Amygdala (tissue), 56 donors: ENCODE measurements around the gene IFNK.

Source experiments
- DNase-seq, 56 donors: peaks; one replicate each; lab custom pipeline; 2025; lab: John Stamatoyannopoulos, UW

The IFNK gene

DNA sequence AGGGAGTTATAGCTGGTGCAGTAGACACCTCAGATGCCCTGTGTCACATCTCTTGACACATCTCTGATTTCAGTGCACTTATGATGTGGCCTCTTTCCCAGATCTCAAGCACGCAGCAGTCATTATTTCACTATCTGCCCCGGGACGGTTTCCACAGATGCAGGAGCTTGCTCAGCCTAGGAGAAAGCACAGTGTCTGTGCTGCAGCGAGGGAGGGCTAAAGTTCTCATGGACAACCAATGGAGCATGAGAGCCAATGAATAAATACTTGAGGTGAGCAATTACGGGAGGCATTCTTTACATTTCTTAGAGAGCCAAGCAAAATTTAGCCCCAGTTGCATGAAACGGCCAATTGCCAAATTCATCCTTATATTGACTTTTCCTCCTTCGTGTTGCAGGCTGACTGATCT lies 12.9 kb downstream of the IFNK start:
- no peak for DNase-seq

DNA sequence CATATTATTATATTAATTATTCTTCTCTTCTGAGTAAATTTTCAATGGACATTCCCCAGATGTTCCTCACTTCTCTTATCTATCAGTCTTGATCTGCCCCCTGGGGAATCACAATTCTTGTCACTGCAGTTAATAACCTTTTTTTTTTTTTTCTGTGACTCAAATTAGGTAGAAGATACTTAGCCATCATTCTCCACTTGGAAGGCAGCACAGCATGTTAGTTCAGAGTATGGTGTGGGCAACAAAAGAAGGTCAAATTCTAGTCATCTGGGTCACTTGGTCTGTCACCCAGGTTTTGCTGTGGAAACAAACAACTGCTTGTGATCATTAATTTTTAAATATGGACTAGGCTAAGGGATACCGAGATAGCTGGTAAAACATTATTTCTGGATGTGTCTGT lies 13.7 kb downstream of the IFNK start:
- no peak for DNase-seq

DNA sequence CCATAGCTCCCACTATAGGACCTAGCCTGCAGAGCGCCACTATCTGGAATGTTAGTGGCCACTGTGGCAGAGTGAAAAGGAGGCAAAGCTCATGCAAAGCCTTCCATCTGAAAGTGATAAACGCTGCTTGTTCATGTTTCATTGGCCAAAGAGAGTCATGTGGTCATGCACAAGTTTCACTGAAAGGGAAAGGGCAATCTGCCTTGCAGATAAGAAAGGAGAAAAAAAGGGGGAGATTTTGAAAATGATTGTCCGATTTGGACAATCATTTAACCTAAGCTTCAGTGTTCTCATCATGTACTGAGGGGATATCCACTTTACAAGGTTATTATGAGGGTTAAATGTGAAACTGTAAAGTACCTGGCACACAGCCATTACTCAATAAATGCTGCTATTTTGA lies 14.6 kb downstream of the IFNK start:
- no peak for DNase-seq

DNA sequence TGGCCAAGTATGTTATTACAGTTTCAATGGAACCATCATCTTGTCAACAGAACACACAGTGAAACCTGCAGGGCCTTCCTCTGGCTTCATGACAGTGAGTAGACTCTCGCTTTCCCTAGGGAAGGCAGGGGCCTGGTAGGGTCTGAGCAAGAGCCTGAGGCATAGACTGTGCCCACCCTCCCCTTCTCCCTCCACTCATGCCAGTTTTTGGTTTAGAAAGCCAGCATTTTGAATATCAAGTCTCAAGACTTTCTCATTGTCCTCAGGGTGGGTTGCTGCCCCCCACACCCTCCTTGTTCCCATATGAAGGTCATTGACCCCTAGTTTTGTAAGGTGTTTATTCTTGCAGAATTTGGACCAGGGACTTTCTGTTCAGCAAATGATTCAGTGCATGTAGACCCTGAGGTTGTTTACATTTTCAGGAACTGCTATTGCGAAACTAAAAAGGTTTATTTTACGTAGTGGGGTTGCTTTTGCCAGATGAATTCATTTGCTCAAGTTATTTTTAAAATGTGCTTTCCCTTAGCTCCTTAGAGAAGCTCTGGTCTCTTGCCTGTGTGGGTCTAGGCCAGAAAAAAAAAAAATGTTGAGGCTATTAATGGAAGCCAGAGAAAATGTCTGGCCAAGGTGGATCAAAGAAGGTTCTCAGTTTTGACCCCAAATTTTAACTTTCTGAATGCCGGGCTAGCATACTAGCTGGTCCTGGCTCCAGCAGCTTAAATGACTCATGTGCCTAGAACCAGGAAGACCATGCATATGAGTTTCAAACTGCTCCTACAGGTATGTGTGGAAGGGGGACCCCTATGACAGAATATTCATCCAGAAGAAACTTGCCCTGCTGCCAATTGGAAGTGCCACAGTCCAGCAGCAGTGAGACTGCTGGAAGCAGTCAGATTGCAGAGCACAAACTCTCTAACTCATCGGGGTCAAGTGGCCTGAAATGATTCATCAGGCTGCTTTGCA lies 15.7 kb downstream of the IFNK start:
- peak in 3 of 56 donors; percentile 13 to 32 (median 19) for DNase-seq

DNA sequence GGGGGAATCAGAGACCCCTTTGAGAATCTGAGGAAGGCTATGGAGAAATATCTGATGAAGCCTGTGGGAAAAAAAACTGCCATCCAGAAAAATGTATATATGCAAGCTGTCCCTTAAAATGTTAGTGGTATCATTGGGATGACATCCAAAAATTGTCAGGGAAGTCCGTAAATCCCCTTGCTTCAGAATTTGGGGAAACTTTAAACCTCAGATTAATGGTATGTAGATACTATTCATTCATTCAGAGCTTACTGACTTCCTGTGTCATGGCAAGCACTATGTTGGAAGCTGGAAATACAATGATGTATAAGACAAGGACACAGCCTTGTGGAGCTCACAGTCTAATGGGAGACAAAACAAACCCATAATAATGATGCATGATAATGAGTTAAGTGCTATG lies 16.4 kb downstream of the IFNK start:
- DNase-seq: no peak

DNA sequence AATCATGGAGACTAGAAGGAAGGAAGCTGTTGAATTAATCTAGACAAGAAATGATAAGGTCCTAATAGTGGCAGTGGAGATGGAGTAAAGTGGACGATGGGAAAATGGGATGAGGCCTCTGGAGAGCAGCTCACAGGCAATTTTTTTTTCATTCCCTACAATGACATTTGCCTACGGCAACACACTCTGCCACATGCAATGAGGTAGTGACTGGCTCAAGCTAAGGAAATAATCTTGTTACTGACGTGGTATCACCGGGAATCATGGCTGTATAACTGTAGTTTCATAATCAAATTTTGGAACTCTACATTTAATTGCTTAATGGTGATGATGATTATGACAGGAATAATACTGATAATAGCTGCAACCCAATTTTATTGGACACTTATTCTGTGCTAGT lies 17.6 kb downstream of the IFNK start:
- DNase-seq: no peak

DNA sequence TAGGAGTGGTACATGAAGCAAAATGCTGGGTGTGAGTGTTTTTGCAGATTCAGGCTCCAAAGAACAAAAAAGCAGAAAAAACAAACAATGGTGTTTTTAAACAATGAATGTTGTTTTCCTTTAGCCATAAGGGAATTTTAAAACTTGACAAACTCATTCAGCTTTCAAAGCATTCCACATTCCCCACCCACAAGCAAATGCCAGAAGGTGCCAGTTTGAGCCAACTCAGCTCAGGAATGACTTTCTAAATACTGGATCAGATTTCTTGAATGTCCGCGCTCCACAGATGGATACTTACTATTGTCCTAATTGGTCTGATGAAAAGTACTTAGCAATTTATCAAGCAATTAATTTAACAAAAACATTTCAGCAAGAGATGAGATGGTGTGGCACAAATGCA lies 18.4 kb downstream of the IFNK start:
- DNase-seq: no peak

DNA sequence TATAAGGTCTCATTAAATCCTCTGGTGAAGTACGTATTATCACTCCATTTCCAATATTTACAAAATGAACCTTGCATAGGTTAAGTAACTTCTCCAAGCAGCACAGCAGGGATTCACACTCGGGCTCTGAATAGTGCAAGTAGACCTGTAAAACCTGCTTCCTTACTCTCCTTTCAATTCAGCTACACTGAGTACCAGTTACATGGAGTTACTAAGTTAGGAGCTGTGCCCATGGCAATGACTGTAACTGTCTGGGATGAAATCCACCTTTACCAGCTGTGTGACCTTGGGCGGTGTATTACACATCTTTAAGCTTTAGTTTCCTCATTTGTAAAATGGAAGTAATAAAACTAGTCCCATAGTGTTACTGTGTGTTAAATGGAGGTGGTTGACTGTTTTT lies 21.4 kb downstream of the IFNK start:
- DNase-seq: no peak

DNA sequence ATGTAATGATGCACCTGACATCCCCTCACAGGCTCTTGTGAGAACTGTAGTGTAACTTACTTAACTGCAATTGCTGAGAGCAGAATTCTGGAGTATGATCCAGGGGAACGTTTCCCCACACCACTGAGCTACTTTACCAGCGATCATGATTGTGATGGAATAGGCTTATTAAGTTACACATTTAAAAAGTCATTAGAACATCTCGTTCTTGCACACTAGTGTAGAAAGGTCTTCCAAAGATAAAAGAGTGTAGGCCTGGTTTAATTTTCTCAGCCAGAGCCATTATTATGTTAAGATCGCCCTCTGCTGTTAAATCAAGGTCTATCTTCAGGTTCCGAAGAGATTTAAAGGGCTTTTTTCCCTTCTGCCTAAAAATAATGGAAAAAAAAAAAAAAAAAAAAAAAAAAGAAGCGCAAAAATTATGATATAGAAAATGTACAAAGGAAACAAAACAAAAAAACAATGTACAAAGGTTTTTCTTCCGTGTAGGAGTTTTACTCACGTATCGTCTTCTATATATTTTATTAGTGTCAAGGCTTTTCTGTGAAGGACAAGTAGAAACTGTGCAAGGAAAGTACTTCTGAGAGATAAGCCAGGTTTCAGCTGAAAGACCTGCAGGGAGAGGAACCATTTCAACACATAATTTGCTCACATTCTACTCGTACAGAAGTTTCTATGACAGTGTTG lies 24.1 kb downstream of the IFNK start:
- peak in 2 of 56 donors; percentile 11 to 66 for DNase-seq

DNA sequence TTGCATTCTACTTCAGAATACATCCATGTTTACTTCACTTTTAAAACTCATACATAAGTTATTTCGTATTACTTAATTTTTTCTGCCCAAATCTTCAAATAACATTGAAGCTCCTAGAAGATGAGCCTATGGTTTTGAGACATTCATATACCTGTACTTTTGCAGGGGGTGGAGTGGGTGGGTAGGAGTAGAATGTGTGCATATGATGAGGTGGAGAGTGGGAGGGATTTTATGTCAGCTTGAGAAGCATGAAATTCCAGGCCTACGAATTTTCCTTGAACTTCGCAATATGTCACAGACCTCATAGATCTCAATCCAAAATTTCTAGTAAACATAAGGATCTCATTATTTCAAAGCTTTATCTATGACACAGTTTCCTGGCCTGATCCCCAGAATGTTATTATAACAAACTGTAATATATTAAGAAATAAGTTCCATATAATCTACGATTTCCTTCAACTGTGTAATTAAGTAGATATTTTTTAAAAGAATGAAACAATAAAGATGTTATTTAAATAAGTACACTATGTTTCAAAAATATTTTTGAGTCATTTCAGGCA lies 25.2 kb downstream of the IFNK start:
- DNase-seq: no peak

DNA sequence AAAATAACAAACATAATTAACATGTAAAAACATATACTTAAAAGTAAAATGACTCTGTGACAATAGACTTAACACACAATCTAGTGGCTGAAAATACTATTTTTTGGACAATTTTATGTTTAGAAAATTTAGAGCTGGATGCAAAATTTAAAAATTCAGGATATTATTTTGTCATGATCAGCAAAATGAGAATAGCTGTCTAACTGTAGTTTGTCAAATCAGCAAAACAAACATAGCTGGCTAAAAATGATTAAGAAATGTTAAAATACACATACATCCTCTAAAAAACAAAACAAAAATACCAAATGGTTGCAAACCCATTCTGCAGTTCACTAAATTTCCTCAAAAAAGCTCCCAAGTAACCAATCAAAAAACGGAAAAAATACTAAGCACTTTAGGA lies 30.6 kb downstream of the IFNK start:
- DNase-seq: no peak

DNA sequence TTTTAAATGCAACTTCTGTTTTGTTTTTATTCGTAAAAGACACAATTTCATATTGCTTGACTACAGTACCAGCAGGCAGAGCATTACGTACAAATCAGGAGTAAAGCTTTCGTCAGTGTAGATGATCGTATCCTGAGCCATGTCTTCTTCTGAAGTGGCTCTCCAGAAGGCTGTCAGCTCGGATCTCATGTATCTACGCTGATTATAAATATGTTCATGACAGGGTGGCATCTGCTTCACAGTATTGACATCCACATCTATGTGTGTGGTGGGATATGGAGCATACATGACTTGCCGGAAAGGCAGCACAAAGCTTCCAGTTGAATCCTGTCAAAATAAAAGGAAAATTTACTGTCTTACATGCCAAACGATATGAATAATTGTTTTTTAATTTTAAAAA lies 32.4 kb downstream of the IFNK start:
- DNase-seq: no peak

DNA sequence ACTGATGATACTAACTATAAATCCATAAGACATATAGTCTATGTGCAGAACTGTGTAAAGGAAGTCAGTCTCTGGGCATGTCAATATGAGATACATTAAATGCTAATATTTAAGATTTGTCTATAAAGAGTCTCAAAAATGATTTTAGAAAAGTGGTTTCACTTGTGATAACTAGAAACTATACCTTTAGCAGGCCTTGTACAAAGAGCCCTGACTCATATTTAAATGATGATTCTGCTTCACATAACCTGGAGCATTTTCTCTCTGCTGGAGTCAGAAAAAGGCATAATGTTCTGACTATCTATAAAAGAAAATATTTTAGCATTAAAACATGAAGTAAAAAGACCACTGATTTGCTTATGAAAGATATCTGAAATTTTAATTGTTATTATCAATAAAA lies 34.2 kb downstream of the IFNK start:
- no peak for DNase-seq

DNA sequence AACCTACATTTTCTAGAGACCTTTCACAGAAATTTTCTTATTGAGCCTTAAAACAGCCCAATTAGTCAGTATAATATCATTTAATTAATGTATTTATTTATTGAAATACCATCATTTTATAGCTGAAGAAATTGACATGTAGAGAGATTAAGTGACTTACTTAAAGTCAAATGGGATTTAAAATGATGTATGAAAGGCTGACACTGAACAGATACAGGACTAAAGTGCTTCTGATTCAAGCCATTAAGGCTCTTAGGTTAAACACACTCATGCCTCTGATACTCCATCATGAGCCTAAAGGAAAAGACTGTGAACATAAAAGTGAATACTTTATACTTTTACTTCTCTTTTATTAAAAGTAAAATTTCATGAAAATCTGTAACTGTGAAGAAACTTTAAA lies 36.4 kb downstream of the IFNK start:
- DNase-seq: no peak

DNA sequence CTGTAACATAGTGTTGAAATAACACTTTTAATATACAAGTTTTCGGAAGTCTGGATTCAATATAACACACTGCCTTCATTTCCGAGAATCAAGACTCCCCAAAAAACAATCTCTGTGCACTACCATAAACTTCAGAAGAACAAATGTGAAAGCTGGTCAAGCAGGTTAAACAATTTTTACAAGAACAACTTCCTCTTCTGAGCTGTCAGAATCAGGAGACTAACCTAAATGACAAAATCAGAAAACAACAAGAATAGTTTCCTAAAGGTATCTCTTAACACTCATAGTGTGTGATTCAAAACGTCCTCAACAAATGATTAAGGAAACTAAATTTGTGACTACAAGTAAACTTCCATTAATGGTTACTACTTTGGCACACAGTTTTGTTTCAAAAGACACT lies 37.6 kb downstream of the IFNK start:
- no peak for DNase-seq

DNA sequence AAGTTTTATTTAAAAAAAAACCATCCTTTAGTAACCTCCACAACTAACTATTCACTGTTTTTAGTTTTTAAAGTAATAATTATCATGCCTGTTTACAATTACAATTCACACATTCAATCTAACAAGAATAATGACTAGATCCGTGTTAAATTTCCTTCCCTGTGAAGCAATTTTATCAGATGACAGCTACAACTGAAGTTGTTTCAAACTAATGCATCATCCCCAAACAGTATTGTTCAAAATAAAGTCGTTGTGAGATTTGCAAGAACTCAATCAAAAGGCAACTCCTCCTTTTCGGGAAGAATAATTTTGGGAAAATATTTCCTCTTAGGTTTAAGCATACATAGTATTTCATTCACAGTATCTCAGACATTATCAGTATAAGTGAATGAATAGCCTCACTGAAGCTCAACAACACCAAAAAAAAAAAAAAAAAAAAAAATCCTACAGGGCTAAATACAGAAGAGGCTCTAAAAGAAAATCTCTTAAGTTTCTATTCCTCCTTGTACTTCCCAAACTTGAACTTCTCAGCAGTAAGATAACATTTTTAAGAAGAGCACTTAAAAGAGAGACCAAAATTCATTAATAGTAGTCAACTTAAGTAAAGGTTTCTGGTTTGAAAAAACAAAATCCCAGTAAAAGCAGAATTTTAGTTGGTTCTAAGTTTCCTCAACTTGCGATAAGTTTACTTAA lies 39.8 kb downstream of the IFNK start:
- no peak for DNase-seq

DNA sequence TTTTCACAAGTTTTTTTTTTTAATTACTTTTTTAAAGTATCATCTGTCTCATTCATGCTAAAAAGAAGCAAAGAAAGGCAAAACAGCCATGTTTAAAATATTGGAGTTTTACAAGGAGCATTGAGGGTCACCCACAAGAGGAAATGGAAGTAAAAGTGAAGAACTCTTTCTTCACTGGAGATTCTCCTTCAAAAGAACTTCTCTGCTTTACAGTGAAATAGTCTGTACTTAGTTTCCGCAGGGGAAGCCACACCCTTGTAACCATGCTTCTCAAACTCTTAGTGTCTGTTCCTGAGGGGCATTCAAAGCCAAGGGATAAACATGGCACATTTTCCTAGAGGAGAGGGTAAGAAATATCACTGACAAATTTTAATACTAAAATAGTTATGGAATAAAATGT lies 40.6 kb downstream of the IFNK start:
- no peak for DNase-seq

DNA sequence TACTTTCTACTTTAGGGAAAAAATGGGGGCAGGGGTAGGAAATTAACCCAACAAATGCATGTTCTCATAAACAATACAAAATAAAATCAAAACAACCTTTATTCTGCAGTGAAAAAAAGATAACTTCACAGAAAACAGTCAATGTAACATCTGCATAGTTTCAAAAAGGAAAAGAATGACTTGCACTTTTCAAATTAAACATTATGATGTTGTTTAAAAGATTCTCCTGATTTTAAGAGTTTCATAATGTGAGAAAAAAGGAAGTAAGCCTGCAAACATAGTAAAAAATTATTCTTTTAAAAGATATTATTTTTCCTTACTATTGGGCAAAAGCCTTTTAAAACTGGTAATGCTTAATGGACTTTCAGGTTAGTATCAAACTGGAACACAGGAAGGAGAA lies 41.6 kb downstream of the IFNK start:
- DNase-seq: no peak

DNA sequence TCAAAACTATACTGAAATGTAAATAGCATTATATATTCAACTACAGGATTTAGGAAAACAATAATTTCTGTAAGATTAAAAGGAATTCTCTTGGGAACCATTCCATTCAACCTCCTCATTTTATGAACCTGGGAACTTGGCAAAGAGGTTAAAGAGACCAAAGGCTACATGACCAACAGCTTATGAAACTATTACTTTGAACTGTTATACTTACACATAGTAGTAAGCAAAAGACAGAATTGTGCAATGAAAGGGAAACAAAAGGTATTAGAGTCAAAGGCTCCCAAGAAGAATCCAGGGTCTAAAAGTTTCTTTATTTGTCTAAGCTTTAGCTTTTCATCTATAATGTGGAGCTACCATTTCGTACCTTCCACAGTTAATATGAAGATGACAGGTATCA lies 42.0 kb downstream of the IFNK start:
- no peak for DNase-seq

DNA sequence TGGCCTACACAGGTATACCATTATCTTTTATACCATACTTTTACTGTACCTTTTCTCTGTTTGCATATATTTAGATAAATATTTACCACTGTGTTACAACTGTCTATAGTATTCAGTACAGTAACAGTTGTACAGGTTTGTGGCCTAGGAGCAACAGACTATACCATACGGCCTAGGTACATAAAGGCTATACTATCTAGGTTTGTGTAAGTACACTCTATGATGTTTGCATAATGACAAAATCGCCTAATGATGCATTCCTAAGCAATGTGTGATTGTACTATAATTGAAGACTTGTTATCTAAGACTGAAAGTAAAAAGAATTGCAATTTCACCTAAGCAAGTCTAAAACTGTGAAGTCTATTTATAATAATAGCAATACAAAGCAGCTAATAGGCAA lies 45.3 kb downstream of the IFNK start:
- DNase-seq: no peak

DNA sequence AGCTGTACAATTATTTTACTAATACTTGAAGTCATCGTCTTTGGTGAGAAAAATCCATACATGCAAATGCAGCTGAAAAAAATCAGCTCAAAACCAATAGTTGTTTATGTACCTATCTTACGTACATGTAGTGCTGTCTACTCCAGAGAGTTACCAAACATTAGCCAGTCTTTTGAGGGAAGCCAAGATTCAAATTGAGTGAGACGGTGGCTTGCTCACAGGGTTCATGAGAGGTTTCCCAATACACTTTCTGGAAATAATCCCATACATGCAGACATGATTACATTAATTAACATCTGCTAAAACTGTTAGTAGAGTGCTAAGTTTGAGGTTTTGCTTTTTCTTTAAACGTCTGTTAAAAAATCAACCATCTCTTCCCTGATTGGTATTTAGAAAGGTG lies 46.9 kb downstream of the IFNK start:
- no peak for DNase-seq
